Activated naive CD8-positive, alpha-beta T cell treated with anti-CD3 and anti-CD28 coated beads, Interleukin-2, amount 50 U/mL, for 16 hours (primary cell): ENCODE data around the gene RXFP2.

Experiments used
- DNase-seq: peaks from one replicate; pipeline ENCODE4 v3.0.0-alpha.2; 2020; ENCODE audit warnings: low read depth, low spot score

RXFP2 gene

GRCh38 chr13:31824705-31825517 is 85.6 kb downstream of the RXFP2 start:
- no peak for DNase-seq

- DNase-seq: no peak
These were observed 87.2 kb downstream of the RXFP2 start for GRCh38 chr13:31826521-31826920.

GRCh38 chr13:31827707-31828106 is 88.4 kb downstream of the RXFP2 start:
- no peak for DNase-seq

- no peak for DNase-seq
These were observed 96.6 kb downstream of the RXFP2 start for GRCh38 chr13:31835932-31836331.

- DNase-seq: no peak
These were observed 103.7 kb downstream of the RXFP2 start for GRCh38 chr13:31843044-31843443.

- no peak for DNase-seq
These were observed 107.0 kb downstream of the RXFP2 start for GRCh38 chr13:31846182-31846938.

- DNase-seq: no peak
These were observed 107.8 kb downstream of the RXFP2 start for GRCh38 chr13:31846961-31847752.

- no peak for DNase-seq
These were observed 109.3 kb downstream of the RXFP2 start for GRCh38 chr13:31848621-31849020.

GRCh38 chr13:31849206-31849605 is 109.9 kb downstream of the RXFP2 start:
- no peak for DNase-seq

- no peak for DNase-seq
These were observed 110.8 kb downstream of the RXFP2 start for GRCh38 chr13:31850041-31850555.

- DNase-seq: no peak
These were observed 111.9 kb downstream of the RXFP2 start for GRCh38 chr13:31851216-31851615.
